LNCaP clone FGC (cell line): ENCODE results near the gene RAPGEF3.

Experiments
- DNase-seq: peaks from one replicate; pipeline ENCODE4 v3.0.0-alpha.2; 2011; ENCODE audit warnings: low read depth
- H3K4me3 ChIP-seq: 2 replicates; pipeline ENCODE4 v1.5.1; 2011; ENCODE audit warnings: mild to moderate bottlenecking, low read depth, low read length, control low read depth
- CTCF ChIP-seq: IDR thresholded peaks from 2 replicates; pipeline ENCODE4 v1.5.1; 2012; ENCODE audit warnings: mild to moderate bottlenecking; ENCODE audit not compliant: control insufficient read depth, insufficient read depth; ENCODE audit errors: extremely low read depth

Gene RAPGEF3

GRCh38 chr12:47751561-47751960 lies 7.1 kb downstream of the RAPGEF3 start:
- no peak overlapping the region for H3K4me3 ChIP-seq
- no peak for TF ChIP-seq CTCF

DNA sequence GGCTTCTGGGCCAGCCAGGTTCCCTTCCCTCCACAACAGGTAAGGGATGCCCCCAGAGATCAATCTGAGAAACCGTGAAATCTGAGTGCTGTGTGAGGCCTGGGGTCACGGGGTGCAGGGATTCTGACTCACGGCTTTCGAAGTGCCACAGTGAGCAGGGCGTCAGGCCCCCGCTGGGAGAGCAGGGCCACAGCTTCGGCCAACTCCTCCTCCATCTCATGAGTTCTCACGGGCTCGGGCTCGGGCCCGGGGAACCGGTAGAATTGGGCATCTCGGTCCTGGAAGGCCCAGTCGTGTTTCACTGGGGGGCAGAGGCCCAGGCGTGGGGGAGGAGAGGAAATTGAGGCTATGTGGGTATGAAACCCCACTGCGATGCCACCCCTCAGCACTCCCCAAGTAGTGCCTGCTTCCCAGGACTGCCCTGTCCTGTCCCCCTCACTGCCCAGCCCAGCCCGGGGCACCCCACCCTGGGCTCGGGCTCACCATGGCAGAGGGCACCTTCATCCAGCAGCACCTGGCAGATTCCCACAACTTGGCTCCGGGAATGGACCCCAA lies 7.7 kb downstream of the RAPGEF3 start:
- TF ChIP-seq CTCF: no peak
- no peak for DNase-seq

More at GRCh38 chr12:47751561-47751960, 7.1 kb downstream of the RAPGEF3 start:
- DNase-seq: no peak

GRCh38 chr12:47750229-47750798 lies 8.4 kb downstream of the RAPGEF3 start:
- DNase-seq: no peak
- no peak overlapping the region for H3K4me3 ChIP-seq
- no peak for TF ChIP-seq CTCF

More for the DNA sequence above, 7.7 kb downstream of the RAPGEF3 start:
- no peak overlapping the region for H3K4me3 ChIP-seq

DNA sequence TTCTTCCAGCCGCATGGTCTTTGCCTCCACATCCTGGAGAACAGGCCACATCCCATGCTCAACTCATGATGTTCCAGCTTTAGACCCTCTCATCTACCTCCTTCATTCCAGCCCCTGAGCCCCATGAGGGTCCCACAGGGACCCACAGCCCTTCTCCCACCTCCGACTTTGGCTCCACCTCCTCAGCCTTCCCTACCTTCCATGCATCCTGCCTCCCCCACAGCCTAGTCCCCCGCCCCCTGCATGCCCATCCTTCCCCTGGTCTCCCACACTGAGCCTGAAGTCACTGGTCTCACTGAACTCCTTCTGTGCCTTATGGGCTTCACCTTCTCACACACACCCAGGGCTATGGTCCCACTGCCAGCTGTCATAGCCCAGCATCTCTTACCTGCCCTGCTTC lies 9.8 kb downstream of the RAPGEF3 start:
- TF ChIP-seq CTCF: no peak
- DNase-seq: no peak

DNA sequence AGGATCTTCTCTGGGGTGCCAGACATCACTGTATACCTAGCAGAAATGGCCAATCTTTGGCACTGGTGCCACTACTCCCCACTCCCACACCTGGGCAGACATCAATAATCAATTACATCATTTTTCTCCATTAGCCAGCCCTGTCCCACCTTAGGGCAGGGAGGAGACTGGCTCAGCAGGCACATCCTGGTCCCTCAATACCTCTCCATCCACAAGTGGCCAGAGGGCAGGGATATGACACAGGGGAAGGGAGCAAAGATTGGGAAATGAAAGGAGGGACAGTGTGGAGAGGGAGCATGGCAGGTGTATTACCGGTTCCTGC lies 10.2 kb downstream of the RAPGEF3 start:
- no peak for TF ChIP-seq CTCF
- DNase-seq: no peak
- H3K4me3 ChIP-seq: no peak overlapping the region

More for the DNA sequence above, 9.8 kb downstream of the RAPGEF3 start:
- no peak overlapping the region for H3K4me3 ChIP-seq

DNA sequence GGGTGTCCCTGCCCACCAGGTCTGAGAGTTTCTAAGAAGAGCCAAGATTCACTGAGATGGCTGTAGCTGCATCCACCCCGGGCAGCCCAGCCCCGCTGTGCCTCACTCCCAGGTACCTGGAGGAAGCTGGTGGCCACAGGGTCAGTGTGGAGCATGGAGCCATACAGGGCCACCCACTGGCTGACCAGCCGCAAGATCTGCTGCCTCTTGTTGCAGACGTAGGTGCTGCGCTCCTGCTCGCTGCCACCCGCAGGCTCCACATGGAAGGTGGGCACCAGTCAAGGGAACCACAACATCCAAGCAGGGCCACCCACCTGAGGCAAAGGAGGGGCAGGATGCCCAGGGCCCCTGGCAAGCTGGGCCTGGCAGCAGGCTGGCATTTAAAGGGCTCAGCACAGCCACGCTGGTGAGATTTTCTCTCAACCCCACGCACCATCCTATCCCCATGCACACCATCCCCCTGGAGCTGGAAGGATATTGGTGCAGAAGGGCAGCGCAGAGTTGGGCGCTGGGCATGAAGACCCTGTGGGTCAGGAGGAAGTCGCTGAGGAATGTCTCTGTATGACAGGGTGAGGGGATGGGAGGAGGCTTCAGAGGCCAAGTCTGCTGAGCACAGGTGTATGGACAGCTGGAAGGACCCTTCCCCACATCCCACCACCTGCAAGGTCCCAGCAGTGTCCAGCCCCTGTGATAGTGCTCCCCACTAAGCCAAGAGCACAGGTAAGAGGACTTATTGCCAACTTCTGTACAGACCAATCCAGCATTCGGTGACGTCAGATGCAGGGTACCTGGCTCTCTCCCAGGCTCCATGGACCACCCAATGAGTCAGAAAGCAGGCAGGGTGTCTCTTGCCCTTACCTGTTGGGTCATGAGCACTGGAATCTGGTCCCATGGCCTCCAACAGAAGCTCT lies 10.8 kb downstream of the RAPGEF3 start:
- H3K4me3 ChIP-seq: no peak overlapping the region
- no peak for TF ChIP-seq CTCF
- no peak for DNase-seq
